K562 (cell line): ENCODE measurements around the gene INPP5K. TPM values are rescaled to one million over a fixed set of nuclear protein-coding genes. Genes with fewer than 3 reads are reported as not detected.
A peak's percentile ranks its signal among the peaks of the same experiment; 100 is the strongest.

ENCODE experiments used
- ARID3B ChIP-seq: fragments of 250-450 bp; sonication (Bioruptor Pico); IDR thresholded peaks from 2 replicates; pipeline ENCODE4 v1.4.0; 2020; ENCODE audit warnings: borderline replicate concordance
- ATF2 ChIP-seq: sonication (generic); formaldehyde crosslinking; IDR thresholded peaks from 2 replicates; pipeline ENCODE4 v1.8.1; 2022; ENCODE audit warnings: missing genetic modification reagents
- BCL6 ChIP-seq: fragments of 250-450 bp; sonication (Bioruptor Pico); IDR thresholded peaks from 2 replicates; pipeline ENCODE4 v1.4.0; 2020
- CBX1 ChIP-seq: sonication (generic); IDR thresholded peaks from 2 replicates; pipeline ENCODE4 v1.6.1; 2016; ENCODE audit warnings: antibody characterized with exemption, low read depth, mild to moderate bottlenecking
- CREB3 ChIP-seq: fragments of 450-650 bp; conservative IDR thresholded peaks from 2 replicates; pipeline ENCODE4 v1.6.1; 2016; ENCODE audit warnings: missing genetic modification characterization, low read depth, mild to moderate bottlenecking, missing compliant biosample characterization, moderate library complexity
- CTBP1 ChIP-seq: fragments of 450-650 bp; IDR thresholded peaks from 2 replicates; pipeline ENCODE4 v1.6.1; 2016; ENCODE audit warnings: borderline replicate concordance
- GABPB2 ChIP-seq: fragments of 250-450 bp; sonication (Bioruptor Pico); conservative IDR thresholded peaks from 2 replicates; pipeline ENCODE4 v1.5.1; 2021; ENCODE audit warnings: mild to moderate bottlenecking
- KHSRP ChIP-seq: fragments of 450-650 bp; IDR thresholded peaks from 2 replicates; pipeline ENCODE4 v1.6.1; 2017
- MTA2 ChIP-seq: fragments of 450-650 bp; IDR thresholded peaks from 2 replicates; pipeline ENCODE4 v1.6.1; 2016; ENCODE audit warnings: low read depth
- PRPF4 ChIP-seq: fragments of 200-400 bp; formaldehyde crosslinking; IDR thresholded peaks from one replicate; pipeline ENCODE4 v1.6.1; 2017; ENCODE audit warnings: low read length, low read depth, mild to moderate bottlenecking; ENCODE audit not compliant: insufficient read depth, poor library complexity, severe bottlenecking
- RNF2 ChIP-seq: sonication (generic); IDR thresholded peaks from 2 replicates; pipeline ENCODE4 v1.6.1; 2016
- RUNX1 ChIP-seq: sonication (generic); IDR thresholded peaks from 2 replicates; pipeline ENCODE4 v1.6.1; 2016; ENCODE audit warnings: antibody characterized with exemption, low read depth
- SIN3B ChIP-seq: fragments of 450-650 bp; IDR thresholded peaks from 2 replicates; pipeline ENCODE4 v1.6.1; 2017; ENCODE audit warnings: low read depth, mild to moderate bottlenecking, moderate library complexity
- YY1 ChIP-seq, 3 experiments: IDR thresholded peaks; 2 replicates each; pipeline ENCODE4 v1.6.1; 2011; ENCODE audit warnings: low read length in 2 of 3, mild to moderate bottlenecking in 2 of 3, moderate library complexity in 2 of 3, borderline replicate concordance in 1 of 3, control low read depth in 1 of 3, low read depth in 1 of 3; ENCODE audit not compliant: insufficient read depth in 3 of 3, insufficient replicate concordance in 2 of 3, control insufficient read depth in 1 of 3, insufficient read length in 1 of 3; ENCODE audit errors: extremely low read depth in 1 of 3
- ZBTB34 ChIP-seq: fragments of 250-450 bp; sonication (Bioruptor Pico); IDR thresholded peaks from 2 replicates; pipeline ENCODE4 v1.8.0; 2021; ENCODE audit warnings: mild to moderate bottlenecking, moderate library complexity
- ZC3H8 ChIP-seq: fragments of 450-650 bp; IDR thresholded peaks from 2 replicates; pipeline ENCODE4 v1.6.1; 2017
- ZNF436 ChIP-seq: fragments of 250-450, 450-650 bp; sonication (Bioruptor Pico); formaldehyde crosslinking; IDR thresholded peaks from 2 replicates; pipeline ENCODE4 v1.7.0; 2020; ENCODE audit warnings: mild to moderate bottlenecking
- ZNF668 ChIP-seq: fragments of 250-450 bp; sonication (Bioruptor Pico); IDR thresholded peaks from 2 replicates; pipeline ENCODE4 v1.8.0; 2022; ENCODE audit warnings: mild to moderate bottlenecking, inconsistent platforms
- ZNF696 ChIP-seq: fragments of 250-450 bp; sonication (Bioruptor Pico); conservative IDR thresholded peaks from 2 replicates; pipeline ENCODE4 v1.4.0; 2020; ENCODE audit warnings: mild to moderate bottlenecking, moderate library complexity
- polyA plus RNA-seq, 8 experiments: library from polyadenylated mRNA; depleted of rRNA in 4 of 8; stranded (reverse) in 5 of 8; unstranded in 3 of 8; fragments of >200 nt; fragmentation: Nextera tagmentation in 2 of 8; fragmentation: Illumina TruSeq in 1 of 8; extraction: Ambion mirVana in 2 of 8; extraction: Trizol in 1 of 8; gene quantifications; 2 replicates each; pipeline versions ENCODE4 v1.2.1 to v1.2.3, GENCODE V29; 2011 to 2014; ENCODE audit warnings: inconsistent platforms in 1 of 8, missing spikeins in 1 of 8
- total RNA-seq, 7 experiments: library from RNA; depleted of rRNA in 6 of 7; stranded (reverse); fragments of >200 nt in 6 of 7; fragmentation: Illumina TruSeq in 2 of 7; extraction: Trizol in 2 of 7; gene quantifications; 2 replicates each; pipeline versions ENCODE4 v1.2.1 to v1.2.3, GENCODE V29; 2011 to 2021; ENCODE audit warnings: low replicate concordance in 1 of 7

INPP5K gene
- total and polyA plus RNA-seq, 9 of the 15 experiments (the other 6 are each of a cell fraction or from before 2014, with no cell fraction given), result 0.63 to 15.1 (median 10.1) TPM

GRCh38 chr17:1563786-1564613, 47.6 kb upstream of the INPP5K start (continued):
- TF ChIP-seq ZNF696 (CRISPR knock-in tag) (no peak), CREB3 (tag) (no peak), CBX1 (peak; percentile 52; the same call in 1 of the 2 replicates), KHSRP (no peak), ZNF436 (CRISPR knock-in tag) (peak; percentile 95), SIN3B (no peak), ATF2 (CRISPR knock-in tag) (no peak), ARID3B (CRISPR knock-in tag) (no peak), YY1 (IDR thresholded peaks at IDR 0.05; ENCODE audit: borderline replicate concordance in 1 of 3, control insufficient read depth in 1 of 3, extremely low read depth in 1 of 3, insufficient read depth in 3 of 3, insufficient read length in 1 of 3, insufficient replicate concordance in 2 of 3, low read depth in 1 of 3, low read length in 2 of 3) (no peak), PRPF4 (no peak), MTA2 (peak; percentile 57), RNF2 (peak; percentile 66), RUNX1 (no peak), ZBTB34 (CRISPR knock-in tag) (no peak), ZNF668 (CRISPR knock-in tag) (no peak), CTBP1 (peak; percentile 83; the same call in 1 of the 2 replicates), GABPB2 (CRISPR knock-in tag) (no peak), ZC3H8 (no peak), BCL6 (CRISPR knock-in tag) (no peak)
